ENCODE data around the gene BAIAP2.

- TF ChIP-seq CTCF (IDR thresholded peaks at IDR 0.05) (no peak), POLR2A (IDR thresholded peaks at IDR 0.05) (no peak)
Observed at GRCh38 chr17:81026266-81027036, 8.5 kb upstream of the BAIAP2 start.
